SK-N-MC (cell line): Measurements from ENCODE around the gene ACTN3.
"Not testable (repeated sequence)": the region's sequence is repeated elsewhere in the genome, so short reads cannot be mapped to it uniquely, and the experiment has no call there.

Source experiments
- DNase-seq: peaks from one replicate; pipeline ENCODE4 v3.0.0-alpha.2; 2011; ENCODE audit warnings: low read depth, low spot score
- H3K27ac ChIP-seq: fragments of 200-600 bp; sonication (generic); 2 replicates; pipeline ENCODE4 v1.5.1; 2016; ENCODE audit warnings: mixed run types
- H3K36me3 ChIP-seq: fragments of 200-600 bp; sonication (generic); 2 replicates; pipeline ENCODE4 v1.6.1; 2017; ENCODE audit warnings: antibody characterized with exemption, low read length, mixed read lengths; ENCODE audit not compliant: insufficient read depth
- H3K4me3 ChIP-seq: fragments of 200-600 bp; sonication (generic); 2 replicates; pipeline ENCODE4 v1.5.1; 2016
- H3K9ac ChIP-seq: fragments of 200-600 bp; sonication (generic); 2 replicates; pipeline ENCODE4 v1.8.0; 2017; ENCODE audit warnings: mixed run types, mixed read lengths; ENCODE audit not compliant: insufficient read length
- H3K9me3 ChIP-seq: fragments of 200-600 bp; sonication (generic); 2 replicates; pipeline ENCODE4 v1.6.1; 2017; ENCODE audit warnings: low read depth, mild to moderate bottlenecking, antibody characterized with exemption, low read length, moderate library complexity, mixed read lengths
- EZH2 ChIP-seq: fragments of 200-600 bp; sonication (generic); IDR thresholded peaks from one replicate; pipeline ENCODE4 v1.6.1; 2017; ENCODE audit warnings: antibody characterized with exemption
- FOXP2 ChIP-seq: optimal IDR thresholded peaks from 2 replicates; pipeline ENCODE3; 2011; ENCODE audit warnings: mild to moderate bottlenecking, moderate library complexity; ENCODE audit not compliant: insufficient read depth; ENCODE audit errors: extremely low read length, control extremely low read depth
- POLR2AphosphoS5 ChIP-seq: IDR thresholded peaks from 2 replicates; pipeline ENCODE4 v1.6.1; 2012; ENCODE audit warnings: mild to moderate bottlenecking, low read depth, low read length, borderline replicate concordance

ACTN3 gene

GRCh38 chr11:66581261-66581660 is 34.6 kb downstream of the ACTN3 start:
- Histone ChIP-seq H3K4me3 (no peak overlapping the region), H3K9ac (no peak overlapping the region), H3K27ac (no peak overlapping the region), H3K9me3 (no peaks in the 10 kb centered on the region), H3K36me3 (no peaks in the 10 kb centered on the region)
- no peak for TF ChIP-seq FOXP2
- TF ChIP-seq EZH2: no peak
- no peak for DNase-seq

GRCh38 chr11:66582565-66583147 is 36.0 kb downstream of the ACTN3 start:
- H3K4me3 ChIP-seq, H3K27ac ChIP-seq, DNase-seq, H3K36me3 ChIP-seq, H3K9ac ChIP-seq, H3K9me3 ChIP-seq: not testable (repeated sequence)

DNA sequence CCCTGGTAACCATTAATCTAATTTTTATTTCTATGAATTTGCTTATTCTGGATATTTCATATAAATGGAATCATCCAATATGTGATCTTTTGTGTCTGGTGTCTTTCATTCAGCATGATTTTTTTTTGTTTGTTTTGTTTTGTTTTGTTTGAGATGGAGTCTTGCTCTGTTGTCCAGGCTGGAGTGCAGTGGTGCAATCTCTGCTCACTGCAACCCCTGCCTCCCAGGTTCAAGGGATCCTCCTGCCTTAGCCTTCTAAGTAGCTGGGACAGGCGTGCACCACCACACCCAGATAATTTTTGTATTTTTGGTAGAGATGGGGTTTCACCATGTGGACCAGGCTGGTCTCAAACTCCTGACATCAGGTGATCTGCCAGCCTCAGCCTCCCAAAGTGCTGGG is 38.7 kb downstream of the ACTN3 start:
- DNase-seq, H3K36me3 ChIP-seq, H3K9me3 ChIP-seq: not testable (repeated sequence)

DNA sequence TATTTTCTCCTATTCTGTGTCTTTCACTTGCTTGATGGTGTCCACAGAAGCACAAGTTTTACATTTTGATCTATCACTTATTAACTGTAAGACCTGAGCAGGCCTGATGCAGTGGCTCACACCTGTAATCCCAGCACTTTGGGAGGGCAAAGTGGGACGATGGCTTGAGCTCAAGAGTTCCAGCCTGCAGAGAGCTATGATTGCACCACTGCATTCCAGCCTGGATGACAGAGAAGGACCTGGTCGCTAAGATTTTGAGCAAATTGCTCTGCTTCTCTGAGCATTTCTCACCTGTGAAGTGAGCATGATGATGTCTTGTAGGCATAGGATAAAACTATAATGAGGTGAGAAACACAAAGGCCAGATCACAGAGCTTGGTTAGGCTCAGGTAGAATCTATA is 39.4 kb downstream of the ACTN3 start:
- Histone ChIP-seq H3K9ac (no peak overlapping the region), H3K9me3 (no peaks in the 10 kb centered on the region), H3K4me3 (no peak overlapping the region), H3K36me3 (no peaks in the 10 kb centered on the region), H3K27ac (no peak overlapping the region)
- no peak for DNase-seq
- TF ChIP-seq FOXP2 (no peak), POLR2AphosphoS5 (no peak), EZH2 (no peak)

More for the DNA sequence above, 38.7 kb downstream of the ACTN3 start:
- H3K9ac ChIP-seq, H3K27ac ChIP-seq, H3K4me3 ChIP-seq: not testable (repeated sequence)

- not testable (repeated sequence) for H3K27ac ChIP-seq, H3K4me3 ChIP-seq, H3K9me3 ChIP-seq, H3K36me3 ChIP-seq, DNase-seq, H3K9ac ChIP-seq
Measured at GRCh38 chr11:66589315-66589714, 42.6 kb downstream of the ACTN3 start.

- H3K9me3 ChIP-seq: no peaks in the 10 kb centered on the region
- no peak overlapping the region for H3K9ac ChIP-seq
- no peak for DNase-seq
- no peak overlapping the region for H3K4me3 ChIP-seq
- no peak for TF ChIP-seq EZH2
- no peak for TF ChIP-seq FOXP2
- TF ChIP-seq POLR2AphosphoS5: no peak
- no peaks in the 10 kb centered on the region for H3K36me3 ChIP-seq
- H3K27ac ChIP-seq: no peak overlapping the region
Measured at GRCh38 chr11:66589996-66590675, 43.4 kb downstream of the ACTN3 start.

- H3K27ac ChIP-seq: no peak overlapping the region
- TF ChIP-seq FOXP2 (no peak), EZH2 (no peak), POLR2AphosphoS5 (no peak)
- no peak overlapping the region for H3K4me3 ChIP-seq
- H3K9ac ChIP-seq: no peak overlapping the region
- H3K9me3 ChIP-seq: no peaks in the 10 kb centered on the region
- no peaks in the 10 kb centered on the region for H3K36me3 ChIP-seq
- DNase-seq: no peak
Measured at GRCh38 chr11:66591175-66591574, 44.5 kb downstream of the ACTN3 start.

DNA sequence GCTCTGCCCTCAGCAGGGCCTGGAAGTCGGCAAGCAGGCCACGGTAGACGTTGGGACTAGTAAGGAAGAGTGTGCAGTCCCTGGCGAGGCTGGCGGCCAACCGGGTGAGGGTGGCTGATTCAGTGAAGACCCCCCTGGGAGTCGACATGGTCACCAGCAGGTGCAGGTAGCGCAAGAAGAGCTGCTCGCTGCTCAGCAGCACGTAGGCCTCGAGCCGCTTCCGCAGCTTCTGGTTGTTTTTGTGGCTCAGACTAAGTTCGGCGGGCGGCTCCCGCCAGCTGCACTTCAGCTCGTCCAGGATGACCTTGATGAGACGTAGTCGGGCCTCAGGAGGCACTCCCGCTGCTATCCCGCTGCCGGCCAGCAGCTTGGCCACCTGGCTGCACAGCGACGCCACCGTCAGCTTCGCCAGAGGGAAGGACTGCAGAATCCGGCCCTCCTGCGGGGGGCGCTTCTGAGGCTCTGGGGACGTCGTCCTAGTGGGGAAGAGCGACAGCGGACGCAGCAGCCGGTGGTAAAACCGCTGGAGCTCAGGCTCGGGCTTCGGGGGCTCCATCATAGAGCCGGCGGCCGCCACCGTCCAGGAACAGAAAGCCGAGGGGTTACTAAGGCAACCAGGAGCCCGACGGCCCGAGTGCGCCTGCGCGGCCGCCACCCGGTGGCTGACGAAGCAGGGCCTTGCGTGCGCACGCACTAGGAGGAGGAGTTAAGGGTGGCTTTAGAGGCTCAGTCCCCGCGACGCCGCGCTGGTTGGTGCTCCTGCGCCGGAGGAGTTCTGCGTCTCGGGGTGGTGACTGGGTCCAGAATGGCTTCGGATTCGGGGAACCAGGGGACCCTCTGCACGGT is 46.0 kb downstream of the ACTN3 start, which contains the start of the genes CCDC87 and CCS:
TSS of gene CCDC87 (minus strand) at position 607 of the 846 bp plus-strand sequence. CDS start at position 559, 48 bp downstream.
TSS of gene CCS (plus strand) at position 729 of the 846 bp plus-strand sequence. CDS start at position 806, 77 bp downstream.
- peak; percentile 51 for DNase-seq
- no peak for TF ChIP-seq EZH2
- peak; percentile 39 for TF ChIP-seq FOXP2
- peak; percentile 100 for TF ChIP-seq POLR2AphosphoS5
- H3K9ac ChIP-seq: peak within 1 kb of the TSS; percentile 90
- H3K36me3 ChIP-seq: no peaks in the 10 kb centered on the region
- peak within 1 kb of the TSS; percentile 81 for H3K4me3 ChIP-seq
- no peaks in the 10 kb centered on the region for H3K9me3 ChIP-seq
- 0 out of 2 replicates have a peak within 1 kb of the TSS, but pooled peaks have one; percentile 8 for H3K27ac ChIP-seq

GRCh38 chr11:66593303-66593635 is 46.6 kb downstream of the ACTN3 start:
- H3K36me3 ChIP-seq: no peaks in the 10 kb centered on the region
- no peaks in the 10 kb centered on the region for H3K9me3 ChIP-seq
- H3K4me3 ChIP-seq: peak overlapping the region; percentile 81
- no peak for TF ChIP-seq EZH2
- no peak for TF ChIP-seq POLR2AphosphoS5
- TF ChIP-seq FOXP2: no peak
- DNase-seq: no peak
- H3K27ac ChIP-seq: 0 out of 2 replicates have a peak overlapping the region, but pooled peaks have one; percentile 8
- H3K9ac ChIP-seq: peak overlapping the region; percentile 90
